ENCODE data around the gene KCNK13. TPM values are rescaled to one million over a fixed set of nuclear protein-coding genes. Genes with fewer than 3 reads are reported as not detected.
"Not testable (repeated sequence)": the region's sequence is repeated elsewhere in the genome, so short reads cannot be mapped to it uniquely, and the experiment has no call there.

KCNK13 gene
- total RNA-seq, 1 donor, result not detected

- TF ChIP-seq, protein P1, sequence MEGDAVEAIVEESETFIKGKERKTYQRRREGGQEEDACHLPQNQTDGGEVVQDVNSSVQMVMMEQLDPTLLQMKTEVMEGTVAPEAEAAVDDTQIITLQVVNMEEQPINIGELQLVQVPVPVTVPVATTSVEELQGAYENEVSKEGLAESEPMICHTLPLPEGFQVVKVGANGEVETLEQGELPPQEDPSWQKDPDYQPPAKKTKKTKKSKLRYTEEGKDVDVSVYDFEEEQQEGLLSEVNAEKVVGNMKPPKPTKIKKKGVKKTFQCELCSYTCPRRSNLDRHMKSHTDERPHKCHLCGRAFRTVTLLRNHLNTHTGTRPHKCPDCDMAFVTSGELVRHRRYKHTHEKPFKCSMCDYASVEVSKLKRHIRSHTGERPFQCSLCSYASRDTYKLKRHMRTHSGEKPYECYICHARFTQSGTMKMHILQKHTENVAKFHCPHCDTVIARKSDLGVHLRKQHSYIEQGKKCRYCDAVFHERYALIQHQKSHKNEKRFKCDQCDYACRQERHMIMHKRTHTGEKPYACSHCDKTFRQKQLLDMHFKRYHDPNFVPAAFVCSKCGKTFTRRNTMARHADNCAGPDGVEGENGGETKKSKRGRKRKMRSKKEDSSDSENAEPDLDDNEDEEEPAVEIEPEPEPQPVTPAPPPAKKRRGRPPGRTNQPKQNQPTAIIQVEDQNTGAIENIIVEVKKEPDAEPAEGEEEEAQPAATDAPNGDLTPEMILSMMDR (IDR thresholded peaks at IDR 0.05; ENCODE audit: insufficient read depth, low read depth, low read length), result no peak
- no peak for DNase-seq (ENCODE audit: low read depth)
- H3K4me3 ChIP-seq (ENCODE audit: low read depth, low read length), result no peak overlapping the region
Observed at GRCh38 chr14:90201344-90201743, 139.6 kb downstream of the KCNK13 start.

DNA sequence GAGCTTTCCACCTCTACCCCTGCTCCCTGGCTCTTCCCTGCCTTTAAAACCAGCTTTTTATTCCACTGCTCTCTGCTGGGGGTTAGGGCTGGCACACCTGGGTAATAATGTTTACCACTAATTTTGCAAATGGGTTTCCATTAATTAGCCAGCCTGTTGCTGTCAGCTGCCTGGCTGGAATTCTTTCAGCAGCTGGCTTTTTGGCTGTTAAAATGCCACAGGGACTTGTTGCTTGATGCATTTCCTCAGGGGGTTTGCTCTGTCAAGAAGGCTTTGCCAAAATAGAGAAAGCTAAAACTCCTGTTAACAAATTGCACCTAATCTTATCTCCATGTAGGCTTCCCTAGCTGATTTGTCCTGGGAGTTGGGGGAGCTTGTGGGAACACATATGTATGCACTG lies 142.7 kb downstream of the KCNK13 start:
- TF ChIP-seq, protein P1 (IDR thresholded peaks at IDR 0.05; ENCODE audit: insufficient read depth, low read depth, low read length), result no peak
- H3K4me3 ChIP-seq (ENCODE audit: low read depth, low read length), result no peak overlapping the region
- no peak for DNase-seq (ENCODE audit: low read depth)

DNA sequence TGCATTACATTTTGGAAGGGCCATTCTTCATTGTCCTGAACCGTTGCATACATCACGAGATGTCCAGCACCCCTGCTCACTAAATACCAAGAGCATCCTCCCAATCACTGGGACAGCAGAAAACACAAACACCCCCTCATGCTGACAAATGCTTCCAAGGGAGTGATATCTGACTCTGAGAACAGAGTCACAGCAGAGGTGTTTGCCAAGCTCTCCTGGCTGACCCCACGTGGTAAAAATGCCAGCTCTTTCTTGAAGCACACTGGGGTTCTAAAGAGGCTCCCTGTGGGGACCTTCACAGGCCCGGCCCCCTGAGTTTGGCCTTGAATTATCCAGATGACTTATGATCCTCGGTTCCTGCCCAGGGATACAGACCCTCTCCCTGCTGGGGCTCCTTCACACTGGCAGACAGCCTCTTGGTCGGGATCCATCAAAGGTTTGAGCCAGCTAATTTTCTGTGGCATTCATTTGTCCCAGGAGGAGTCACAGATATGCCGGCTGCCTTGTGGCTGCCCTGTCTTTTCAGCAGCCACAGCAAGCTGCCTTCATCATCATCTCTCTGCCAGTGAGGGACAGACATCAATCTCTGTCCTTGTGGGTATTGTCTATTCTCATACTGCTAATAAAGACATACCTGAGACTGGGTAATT lies 151.4 kb downstream of the KCNK13 start:
- H3K4me3 ChIP-seq (ENCODE audit: low read depth, low read length), result no peak overlapping the region
- no peak for DNase-seq (ENCODE audit: low read depth)
- TF ChIP-seq, protein P1 (IDR thresholded peaks at IDR 0.05; ENCODE audit: insufficient read depth, low read depth, low read length), result no peak

GRCh38 chr14:90228478-90228877 lies 166.7 kb downstream of the KCNK13 start:
- no peak overlapping the region for H3K4me3 ChIP-seq (ENCODE audit: low read depth, low read length)
- no peak for DNase-seq (ENCODE audit: low read depth)
- TF ChIP-seq, protein P1 (IDR thresholded peaks at IDR 0.05; ENCODE audit: insufficient read depth, low read depth, low read length), result no peak

GRCh38 chr14:90229942-90230341 lies 168.1 kb downstream of the KCNK13 start:
- not testable (repeated sequence) for H3K4me3 ChIP-seq (ENCODE audit: low read depth, low read length); DNase-seq (ENCODE audit: low read depth)

Small RNA genes lying within 50 kb of the gene (small RNA-seq; reads per million reads assigned to genes)
- not detected for gene RF00019

Other genes starting within 250 kb of the KCNK13 start
- 5.2 TPM in 2 replicates for gene EFCAB11, start 107.3 kb upstream of the KCNK13 start, total RNA-seq
- 17.4 and 24.2 TPM in 2 replicates for gene TDP1, start 106.1 kb upstream of the KCNK13 start, total RNA-seq
- gene PSMC1, start 194.6 kb downstream of the KCNK13 start, total RNA-seq, result 88.3 and 113 TPM in 2 replicates

Data from fibroblast of villous mesenchyme (primary cell).